Erythroblast (primary cell): ENCODE measurements around the gene MED14.

Experiments
- GATA1 ChIP-seq: IDR thresholded peaks from 2 replicates; pipeline ENCODE4 v1.6.1; 2011; ENCODE audit warnings: low read depth, mild to moderate bottlenecking, control low read depth, low read length, moderate library complexity
- POLR2A ChIP-seq: IDR thresholded peaks from 2 replicates; pipeline ENCODE4 v1.6.1; 2011; ENCODE audit warnings: mild to moderate bottlenecking, low read length

DNA sequence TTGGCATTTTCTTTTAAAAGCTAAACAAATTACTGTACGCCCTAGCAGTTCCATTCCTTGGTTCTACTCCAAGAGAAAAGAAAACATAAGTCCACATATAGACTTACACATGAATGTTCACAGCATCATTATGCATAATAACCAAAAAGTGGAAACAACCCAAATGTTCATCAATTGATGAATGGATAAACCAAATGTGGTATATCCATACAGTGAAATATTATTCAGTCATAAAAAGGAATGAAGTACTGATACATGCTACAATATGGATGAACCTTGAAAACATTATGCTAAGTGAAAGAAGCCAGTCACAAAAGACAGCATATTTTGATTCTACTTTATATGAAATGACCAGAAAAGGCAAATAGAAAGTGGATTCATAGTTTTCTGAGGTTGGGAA lies 36.5 kb downstream of the MED14 start:
- TF ChIP-seq POLR2A, result no peak
- no peak for TF ChIP-seq GATA1
